Keratinocyte (primary cell): Measurements from ENCODE around the gene PMEPA1. TPM values are rescaled to one million over a fixed set of nuclear protein-coding genes. Genes with fewer than 3 reads are reported as not detected.

Source experiments
- DNase-seq: peaks from one replicate; pipeline ENCODE4 v3.0.0-alpha.2; 2011; ENCODE audit warnings: low read depth, missing footprints, low spot score
- FAIRE-seq: peaks from 2 replicates; lab custom pipeline; 2011; peaks lifted over from hg19 to GRCh38; lab: Jason Lieb, UNC
- H2AFZ ChIP-seq: 2 replicates; pipeline ENCODE4 v1.6.0; 2012; ENCODE audit warnings: low read length, control low read depth, inconsistent platforms; ENCODE audit not compliant: control insufficient read depth
- H3K27ac ChIP-seq: 2 replicates; pipeline ENCODE4 v1.5.1; 2011; ENCODE audit warnings: low read length; ENCODE audit not compliant: control insufficient read depth, insufficient read depth
- H3K27me3 ChIP-seq: 3 replicates; pipeline ENCODE4 v1.6.0; 2011; ENCODE audit warnings: low read length; ENCODE audit not compliant: control insufficient read depth, insufficient read depth; ENCODE audit errors: extremely low read depth
- H3K36me3 ChIP-seq, 2 experiments: 2 replicates in 1 of 2; 3 replicates in 1 of 2; pipeline ENCODE4 v1.5.1; 2011; ENCODE audit warnings: low read length in 2 of 2, mild to moderate bottlenecking in 1 of 2; ENCODE audit not compliant: control insufficient read depth in 2 of 2, insufficient read depth in 2 of 2; ENCODE audit errors: extremely low read depth in 1 of 2
- H3K4me1 ChIP-seq: 3 replicates; pipeline ENCODE4 v1.5.1; 2011; ENCODE audit warnings: low read length; ENCODE audit not compliant: control insufficient read depth, insufficient read depth; ENCODE audit errors: extremely low read depth
- H3K4me2 ChIP-seq: 3 replicates; pipeline ENCODE4 v1.6.0; 2011; ENCODE audit warnings: low read depth, low read length; ENCODE audit not compliant: control insufficient read depth, insufficient read depth; ENCODE audit errors: extremely low read depth
- H3K4me3 ChIP-seq, 3 experiments: fragments of 200-600 bp in 1 of 3; sonication (generic) in 1 of 3; 2 replicates in 2 of 3; 3 replicates in 1 of 3; pipeline ENCODE4 v1.5.1; 2011 to 2016; ENCODE audit warnings: low read length in 3 of 3, mild to moderate bottlenecking in 3 of 3, control low read depth in 2 of 3, inconsistent platforms in 1 of 3, low read depth in 1 of 3, mixed read lengths in 1 of 3, mixed run types in 1 of 3, moderate library complexity in 1 of 3; ENCODE audit not compliant: control insufficient read depth in 2 of 3, insufficient read depth in 2 of 3; ENCODE audit errors: extremely low read depth in 1 of 3
- H3K79me2 ChIP-seq: 2 replicates; pipeline ENCODE4 v1.6.0; 2012; ENCODE audit warnings: low read length; ENCODE audit not compliant: control insufficient read depth, insufficient read depth
- H3K9ac ChIP-seq: 3 replicates; pipeline ENCODE4 v1.6.0; 2011; ENCODE audit warnings: low read length; ENCODE audit not compliant: control insufficient read depth, insufficient read depth; ENCODE audit errors: extremely low read depth
- H3K9me1 ChIP-seq: 3 replicates; pipeline ENCODE4 v1.6.0; 2011; ENCODE audit warnings: low read length; ENCODE audit not compliant: control insufficient read depth, insufficient read depth; ENCODE audit errors: extremely low read depth
- H3K9me3 ChIP-seq: 2 replicates; pipeline ENCODE4 v1.5.1; 2012; ENCODE audit warnings: low read depth, low read length; ENCODE audit not compliant: control insufficient read depth
- H4K20me1 ChIP-seq: 3 replicates; pipeline ENCODE4 v1.6.0; 2011; ENCODE audit warnings: low read length; ENCODE audit not compliant: control insufficient read depth, insufficient read depth; ENCODE audit errors: extremely low read depth
- EZH2 ChIP-seq: IDR thresholded peaks from one replicate; pipeline ENCODE4 v1.6.1; 2012; ENCODE audit warnings: inconsistent platforms, mild to moderate bottlenecking, low read length, moderate library complexity
- dilution Hi-C: fragments of 300-500 bp; cut with MboI; formaldehyde crosslinking; loops from one replicate; pipeline ENCODE4 v1.7.0; 2020; ENCODE audit warnings: low sequenced_read_pairs; ENCODE audit not compliant: extremely low pct_ligation_motif_present
- polyA plus RNA-seq, 5 experiments: library from polyadenylated mRNA; depleted of rRNA in 3 of 5; stranded (reverse) in 3 of 5; stranded (forward) in 1 of 5; unstranded in 1 of 5; fragments of >200 nt; gene quantifications; 1 replicate in 1 of 5; 2 replicates in 3 of 5; 3 replicates in 1 of 5; pipeline versions ENCODE4 v1.2.1 to v1.2.3, GENCODE V29; 2011 to 2012; ENCODE audit warnings: missing spikeins in 2 of 5, low read depth in 1 of 5, low replicate concordance in 1 of 5
- TF ChIP-seq, protein P1 (sequence below), 3 experiments: IDR thresholded peaks in 1 of 3; conservative IDR thresholded peaks in 1 of 3; optimal IDR thresholded peaks in 1 of 3; 2 replicates in 2 of 3; 3 replicates in 1 of 3; pipeline versions ENCODE3 to v1.5.1; 2011; ENCODE audit warnings: low read length in 3 of 3, mild to moderate bottlenecking in 3 of 3, moderate library complexity in 2 of 3, control low read depth in 1 of 3, inconsistent platforms in 1 of 3; ENCODE audit not compliant: insufficient read depth in 2 of 3; ENCODE audit errors: extremely low read depth in 1 of 3

PMEPA1 gene
- polyA plus RNA-seq, 1 donor (not counting 4 experiments of a cell fraction or from before 2014, with no cell fraction given) = 29.0 TPM

- Histone ChIP-seq H3K9me1 (no peaks in the 10 kb centered on the region), H3K36me3 (peaks cover 14 to 17% of the 10 kb centered on the region in 2 experiments), H2AFZ (no peak overlapping the region), H3K27me3 (no peaks in the 10 kb centered on the region), H4K20me1 (no peaks in the 10 kb centered on the region), H3K9me3 (no peaks in the 10 kb centered on the region), H3K79me2 (no peaks in the 10 kb centered on the region), H3K4me1 (no peaks in the 10 kb centered on the region), H3K9ac (no peak overlapping the region), H3K27ac (no peak overlapping the region), H3K4me2 (no peak overlapping the region), H3K4me3 (no peak overlapping the region)
- FAIRE-seq = no peak
- dilution Hi-C loops = no loop called here
- DNase-seq = no peak
- TF ChIP-seq, protein P1, sequence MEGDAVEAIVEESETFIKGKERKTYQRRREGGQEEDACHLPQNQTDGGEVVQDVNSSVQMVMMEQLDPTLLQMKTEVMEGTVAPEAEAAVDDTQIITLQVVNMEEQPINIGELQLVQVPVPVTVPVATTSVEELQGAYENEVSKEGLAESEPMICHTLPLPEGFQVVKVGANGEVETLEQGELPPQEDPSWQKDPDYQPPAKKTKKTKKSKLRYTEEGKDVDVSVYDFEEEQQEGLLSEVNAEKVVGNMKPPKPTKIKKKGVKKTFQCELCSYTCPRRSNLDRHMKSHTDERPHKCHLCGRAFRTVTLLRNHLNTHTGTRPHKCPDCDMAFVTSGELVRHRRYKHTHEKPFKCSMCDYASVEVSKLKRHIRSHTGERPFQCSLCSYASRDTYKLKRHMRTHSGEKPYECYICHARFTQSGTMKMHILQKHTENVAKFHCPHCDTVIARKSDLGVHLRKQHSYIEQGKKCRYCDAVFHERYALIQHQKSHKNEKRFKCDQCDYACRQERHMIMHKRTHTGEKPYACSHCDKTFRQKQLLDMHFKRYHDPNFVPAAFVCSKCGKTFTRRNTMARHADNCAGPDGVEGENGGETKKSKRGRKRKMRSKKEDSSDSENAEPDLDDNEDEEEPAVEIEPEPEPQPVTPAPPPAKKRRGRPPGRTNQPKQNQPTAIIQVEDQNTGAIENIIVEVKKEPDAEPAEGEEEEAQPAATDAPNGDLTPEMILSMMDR (optimal IDR thresholded peaks at IDR 0.05 in 1 of 3, IDR thresholded peaks at IDR 0.05 in 1 of 3, conservative IDR thresholded peaks at IDR 0.05 in 1 of 3; ENCODE audit: extremely low read depth in 1 of 3, insufficient read depth in 2 of 3, low read length in 3 of 3) = no peak
- TF ChIP-seq EZH2 = no peak
These were observed 62.5 kb downstream of the PMEPA1 start for GRCh38 chr20:57647006-57647932.

GRCh38 chr20:57638895-57639236 is 70.9 kb downstream of the PMEPA1 start:
- no peak overlapping the region for H2AFZ ChIP-seq
- FAIRE-seq = no peak
- H4K20me1 ChIP-seq = no peaks in the 10 kb centered on the region
- TF ChIP-seq EZH2 = no peak
- TF ChIP-seq, protein P1 (optimal IDR thresholded peaks at IDR 0.05 in 1 of 3, IDR thresholded peaks at IDR 0.05 in 1 of 3, conservative IDR thresholded peaks at IDR 0.05 in 1 of 3; ENCODE audit: extremely low read depth in 1 of 3, insufficient read depth in 2 of 3, low read length in 3 of 3) = no peak
- dilution Hi-C loops = no loop called here
- H3K36me3 ChIP-seq = no peaks in the 10 kb centered on the region
- H3K79me2 ChIP-seq = no peaks in the 10 kb centered on the region
- H3K27me3 ChIP-seq = peaks cover 32% of the 10 kb centered on the region
- H3K4me2 ChIP-seq = no peak overlapping the region
- no peaks in the 10 kb centered on the region for H3K9me1 ChIP-seq
- no peak overlapping the region for H3K4me3 ChIP-seq
- H3K27ac ChIP-seq = no peak overlapping the region
- no peak overlapping the region for H3K9ac ChIP-seq
- no peaks in the 10 kb centered on the region for H3K4me1 ChIP-seq
- no peaks in the 10 kb centered on the region for H3K9me3 ChIP-seq
- DNase-seq = no peak
